ENCODE data around the gene FBXO42. TPM values are rescaled to one million over a fixed set of nuclear protein-coding genes. Genes with fewer than 3 reads are reported as not detected.

The FBXO42 gene
- polyA plus RNA-seq, 3 donors: 11.6 to 18.4 (median 16.9) TPM

DNA sequence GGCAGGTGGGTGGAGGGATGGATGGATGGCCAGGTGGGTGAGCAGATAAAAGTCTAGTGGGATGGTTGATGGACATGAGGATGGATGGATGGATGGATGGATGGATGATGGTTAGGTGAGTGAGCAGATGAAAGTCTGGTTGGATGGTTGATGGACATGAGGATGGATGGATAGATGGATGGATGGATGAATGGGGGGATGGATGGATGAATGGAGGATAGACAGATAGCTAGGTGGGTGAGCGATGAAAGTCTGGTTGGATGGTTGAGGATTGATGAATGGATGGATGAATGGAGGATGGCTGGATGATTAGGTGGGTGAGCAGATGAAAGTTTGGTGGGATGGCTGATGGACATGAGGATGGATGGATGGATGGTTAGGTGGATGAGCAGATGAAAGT lies 130.8 kb downstream of the FBXO42 start:
- Mint-ChIP-seq H3K4me1 (peaks cover 22% of the 10 kb centered on the region), H3K27me3 (ENCODE audit: low read depth in 3 of 3) (peaks cover 15 to 23% (median 18%) of the 10 kb centered on the region in 3 donors), H3K36me3 (peaks cover 0 to 3% of the 10 kb centered on the region in 2 donors), H3K4me3 (no peak overlapping the region), H3K27ac (no peak overlapping the region), H3K9me3 (peaks cover 2 to 9% (median 6%) of the 10 kb centered on the region in 7 donors)
- Histone ChIP-seq H3K79me2 (ENCODE audit: insufficient read depth, low read length) (no peaks in the 10 kb centered on the region), H3K9me3 (replicated peaks in 1 of 2; ENCODE audit: control insufficient read depth in 1 of 2, insufficient read depth in 1 of 2, low read length in 2 of 2) (peaks cover 6 to 8% of the 10 kb centered on the region in 2 donors), H3K4me2 (replicated peaks; ENCODE audit: extremely low read depth, low read length, poor library complexity, severe bottlenecking) (no peak overlapping the region), H4K20me1 (ENCODE audit: insufficient read depth, low read length) (no peaks in the 10 kb centered on the region), H3K27me3 (ENCODE audit: control insufficient read depth in 2 of 2, insufficient read depth in 2 of 2, low read length in 2 of 2) (peaks cover 0 to 15% of the 10 kb centered on the region in 2 donors), H3K27ac (ENCODE audit: low read depth in 1 of 2, low read length in 2 of 2) (no peak overlapping the region), H3K4me1 (ENCODE audit: control insufficient read depth in 1 of 2, insufficient read depth in 2 of 2, low read length in 2 of 2) (peaks cover 9 to 15% of the 10 kb centered on the region in 2 donors), H3K4me3 (replicated peaks in 1 of 3; ENCODE audit: low read depth in 2 of 3, low read length in 3 of 3) (no peak overlapping the region), H3K36me3 (replicated peaks in 1 of 2; ENCODE audit: control insufficient read depth in 1 of 2, insufficient read depth in 2 of 2, low read length in 2 of 2) (no peaks in the 10 kb centered on the region), H2AFZ (ENCODE audit: insufficient read depth, low read depth, low read length, poor library complexity, severe bottlenecking) (no peak overlapping the region), H3K9ac (ENCODE audit: insufficient read depth, low read length, poor library complexity, severe bottlenecking) (no peak overlapping the region)
- DNase-seq: no peak
- intact Hi-C loops (cut with micrococcal nuclease): no loop called here
- TF ChIP-seq, protein P1, sequence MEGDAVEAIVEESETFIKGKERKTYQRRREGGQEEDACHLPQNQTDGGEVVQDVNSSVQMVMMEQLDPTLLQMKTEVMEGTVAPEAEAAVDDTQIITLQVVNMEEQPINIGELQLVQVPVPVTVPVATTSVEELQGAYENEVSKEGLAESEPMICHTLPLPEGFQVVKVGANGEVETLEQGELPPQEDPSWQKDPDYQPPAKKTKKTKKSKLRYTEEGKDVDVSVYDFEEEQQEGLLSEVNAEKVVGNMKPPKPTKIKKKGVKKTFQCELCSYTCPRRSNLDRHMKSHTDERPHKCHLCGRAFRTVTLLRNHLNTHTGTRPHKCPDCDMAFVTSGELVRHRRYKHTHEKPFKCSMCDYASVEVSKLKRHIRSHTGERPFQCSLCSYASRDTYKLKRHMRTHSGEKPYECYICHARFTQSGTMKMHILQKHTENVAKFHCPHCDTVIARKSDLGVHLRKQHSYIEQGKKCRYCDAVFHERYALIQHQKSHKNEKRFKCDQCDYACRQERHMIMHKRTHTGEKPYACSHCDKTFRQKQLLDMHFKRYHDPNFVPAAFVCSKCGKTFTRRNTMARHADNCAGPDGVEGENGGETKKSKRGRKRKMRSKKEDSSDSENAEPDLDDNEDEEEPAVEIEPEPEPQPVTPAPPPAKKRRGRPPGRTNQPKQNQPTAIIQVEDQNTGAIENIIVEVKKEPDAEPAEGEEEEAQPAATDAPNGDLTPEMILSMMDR (IDR thresholded peaks at IDR 0.05): no peak
- 100% methylated on average over 1 of the region's 1 CpG for WGBS (ENCODE audit: insufficient coverage)

DNA sequence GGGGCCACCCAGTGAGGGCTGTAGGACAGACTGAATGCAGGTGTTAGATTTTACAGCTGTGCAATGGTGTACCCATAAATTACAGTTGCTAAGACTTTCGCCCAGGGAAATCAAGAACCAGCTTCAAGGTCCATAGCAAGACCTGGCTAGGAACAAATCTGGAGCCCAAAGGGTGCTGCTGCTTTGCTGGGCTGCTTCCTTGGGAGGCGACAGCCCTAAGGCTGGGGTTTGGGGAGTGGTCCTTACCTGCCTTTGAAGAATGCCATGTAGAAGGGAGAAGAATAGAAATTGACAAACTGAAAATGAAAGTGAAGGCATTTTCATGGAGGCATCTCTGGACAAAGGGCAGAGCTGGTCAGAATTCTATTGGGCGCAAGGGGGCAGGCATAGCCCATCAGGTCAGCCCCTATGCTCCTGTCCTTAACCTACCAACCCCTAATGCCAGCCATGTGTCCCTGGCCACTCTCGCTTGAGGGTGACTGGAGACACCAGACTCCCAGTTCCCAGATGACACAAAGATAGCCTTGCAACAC lies 132.2 kb downstream of the FBXO42 start:
- intact Hi-C loops (cut with micrococcal nuclease): loop anchor here in 1 of 2 donors (2.0 kb wide), 1 partner anchor 15 kb away; no protein-coding TSS in a partner anchor
- no peaks in the 10 kb centered on the region for H3K36me3 ChIP-seq (replicated peaks in 1 of 2; ENCODE audit: control insufficient read depth in 1 of 2, insufficient read depth in 2 of 2, low read length in 2 of 2)
- peaks cover 16 to 23% of the 10 kb centered on the region in 2 donors for H3K4me1 ChIP-seq (ENCODE audit: control insufficient read depth in 1 of 2, insufficient read depth in 2 of 2, low read length in 2 of 2)
- WGBS (ENCODE audit: insufficient coverage): 96% methylated on average over 3 of the region's 4 CpGs
- peaks cover 7 to 16% (median 16%) of the 10 kb centered on the region in 3 donors for H3K27me3 Mint-ChIP-seq (ENCODE audit: low read depth in 3 of 3)
- H2AFZ ChIP-seq (ENCODE audit: insufficient read depth, low read depth, low read length, poor library complexity, severe bottlenecking): peak overlapping the region; percentile 61
- peak overlapping the region in 1 of 7 donors; percentile 46 for H3K27ac Mint-ChIP-seq
- no peak overlapping the region for H3K4me3 Mint-ChIP-seq
- H3K4me1 Mint-ChIP-seq: peaks cover 29% of the 10 kb centered on the region
- no peak for DNase-seq
- H3K27ac ChIP-seq (ENCODE audit: low read depth in 1 of 2, low read length in 2 of 2): no peak overlapping the region
- H3K9ac ChIP-seq (ENCODE audit: insufficient read depth, low read length, poor library complexity, severe bottlenecking): no peak overlapping the region
- H3K79me2 ChIP-seq (ENCODE audit: insufficient read depth, low read length): no peaks in the 10 kb centered on the region
- H3K9me3 Mint-ChIP-seq: peaks cover 0 to 3% (median 0%) of the 10 kb centered on the region in 7 donors
- H3K4me3 ChIP-seq (replicated peaks in 1 of 3; ENCODE audit: low read depth in 2 of 3, low read length in 3 of 3): no peak overlapping the region
- H3K4me2 ChIP-seq (replicated peaks; ENCODE audit: extremely low read depth, low read length, poor library complexity, severe bottlenecking): no peak overlapping the region
- no peaks in the 10 kb centered on the region for H4K20me1 ChIP-seq (ENCODE audit: insufficient read depth, low read length)
- peaks cover 0 to 4% of the 10 kb centered on the region in 2 donors for H3K27me3 ChIP-seq (ENCODE audit: control insufficient read depth in 2 of 2, insufficient read depth in 2 of 2, low read length in 2 of 2)
- H3K36me3 Mint-ChIP-seq: no peaks in the 10 kb centered on the region
- no peaks in the 10 kb centered on the region for H3K9me3 ChIP-seq (replicated peaks in 1 of 2; ENCODE audit: control insufficient read depth in 1 of 2, insufficient read depth in 1 of 2, low read length in 2 of 2)
- TF ChIP-seq, protein P1 (IDR thresholded peaks at IDR 0.05): no peak

All from CD14-positive monocyte (primary cell).